Measurements from ENCODE around the gene MAP2. TPM values are rescaled to one million over a fixed set of nuclear protein-coding genes. Genes with fewer than 3 reads are reported as not detected.

MAP2 gene
- total RNA-seq, 4 donors from 2014 or later = 7.4 to 124 (median 59.9) TPM

GRCh38 chr2:209463835-209464234, 40.0 kb downstream of the MAP2 start:
- Histone ChIP-seq H3K9me3 (no peaks in the 10 kb centered on the region), H3K4me1 (no peaks in the 10 kb centered on the region)
- no peak for ATAC-seq

GRCh38 chr2:209468846-209469245, 45.0 kb downstream of the MAP2 start:
- no peak for ATAC-seq
- Histone ChIP-seq H3K4me3 (no peak overlapping the region), H3K4me1 (no peaks in the 10 kb centered on the region), H3K9me3 (no peaks in the 10 kb centered on the region), H3K27me3 (no peaks in the 10 kb centered on the region), H3K36me3 (no peaks in the 10 kb centered on the region), H3K27ac (no peak overlapping the region)
- TF ChIP-seq POLR2A (IDR thresholded peaks at IDR 0.05) (no peak), POLR2AphosphoS5 (IDR thresholded peaks at IDR 0.05) (no peak)
- 91 to 100% methylated on average over 1 of the region's 1 CpG for WGBS, 2 donors (ENCODE audit: low coverage in 1 of 2)

More at GRCh38 chr2:209463835-209464234, 40.0 kb downstream of the MAP2 start:
- no peak overlapping the region for H3K4me3 ChIP-seq
- 62 to 68% methylated on average over 1 of the region's 1 CpG for WGBS, 2 donors (ENCODE audit: low coverage in 1 of 2)
- no peak overlapping the region for H3K27ac ChIP-seq
- no peaks in the 10 kb centered on the region for H3K36me3 ChIP-seq
- no peaks in the 10 kb centered on the region for H3K27me3 ChIP-seq
- TF ChIP-seq EP300 (IDR thresholded peaks at IDR 0.05) (no peak), CTCF (IDR thresholded peaks at IDR 0.05) (no peak), POLR2AphosphoS5 (IDR thresholded peaks at IDR 0.05) (no peak), POLR2A (IDR thresholded peaks at IDR 0.05) (no peak)

- TF ChIP-seq EP300 (IDR thresholded peaks at IDR 0.05) (no peak), CTCF (IDR thresholded peaks at IDR 0.05) (no peak), POLR2A (IDR thresholded peaks at IDR 0.05) (no peak), POLR2AphosphoS5 (IDR thresholded peaks at IDR 0.05) (no peak)
These were observed 45.6 kb downstream of the MAP2 start for GRCh38 chr2:209469481-209469880.

GRCh38 chr2:209470466-209470865, 46.6 kb downstream of the MAP2 start:
- Histone ChIP-seq H3K4me3 (no peak overlapping the region), H3K36me3 (no peaks in the 10 kb centered on the region), H3K27me3 (no peaks in the 10 kb centered on the region), H3K27ac (no peak overlapping the region), H3K9me3 (no peaks in the 10 kb centered on the region), H3K4me1 (no peaks in the 10 kb centered on the region)
- no peak for ATAC-seq
- TF ChIP-seq CTCF (IDR thresholded peaks at IDR 0.05) (no peak), EP300 (IDR thresholded peaks at IDR 0.05) (no peak), POLR2A (IDR thresholded peaks at IDR 0.05) (no peak), POLR2AphosphoS5 (IDR thresholded peaks at IDR 0.05) (no peak)
- WGBS, 2 donors (ENCODE audit: low coverage in 1 of 2) = 80 to 83% methylated on average over 2 of the region's 2 CpGs

More at GRCh38 chr2:209469481-209469880, 45.6 kb downstream of the MAP2 start:
- Histone ChIP-seq H3K27me3 (no peaks in the 10 kb centered on the region), H3K27ac (no peak overlapping the region), H3K36me3 (no peaks in the 10 kb centered on the region), H3K4me1 (no peaks in the 10 kb centered on the region), H3K4me3 (no peak overlapping the region), H3K9me3 (no peaks in the 10 kb centered on the region)
- no peak for ATAC-seq

GRCh38 chr2:209471037-209471436, 47.2 kb downstream of the MAP2 start:
- ATAC-seq = no peak
- Histone ChIP-seq H3K4me1 (no peaks in the 10 kb centered on the region), H3K4me3 (no peak overlapping the region), H3K36me3 (no peaks in the 10 kb centered on the region), H3K27ac (no peak overlapping the region), H3K9me3 (no peaks in the 10 kb centered on the region), H3K27me3 (no peaks in the 10 kb centered on the region)
- TF ChIP-seq POLR2AphosphoS5 (IDR thresholded peaks at IDR 0.05) (no peak), CTCF (IDR thresholded peaks at IDR 0.05) (no peak), EP300 (IDR thresholded peaks at IDR 0.05) (no peak), POLR2A (IDR thresholded peaks at IDR 0.05) (no peak)
